ENCODE data around the gene PLXNB2.

Gene PLXNB2

DNA sequence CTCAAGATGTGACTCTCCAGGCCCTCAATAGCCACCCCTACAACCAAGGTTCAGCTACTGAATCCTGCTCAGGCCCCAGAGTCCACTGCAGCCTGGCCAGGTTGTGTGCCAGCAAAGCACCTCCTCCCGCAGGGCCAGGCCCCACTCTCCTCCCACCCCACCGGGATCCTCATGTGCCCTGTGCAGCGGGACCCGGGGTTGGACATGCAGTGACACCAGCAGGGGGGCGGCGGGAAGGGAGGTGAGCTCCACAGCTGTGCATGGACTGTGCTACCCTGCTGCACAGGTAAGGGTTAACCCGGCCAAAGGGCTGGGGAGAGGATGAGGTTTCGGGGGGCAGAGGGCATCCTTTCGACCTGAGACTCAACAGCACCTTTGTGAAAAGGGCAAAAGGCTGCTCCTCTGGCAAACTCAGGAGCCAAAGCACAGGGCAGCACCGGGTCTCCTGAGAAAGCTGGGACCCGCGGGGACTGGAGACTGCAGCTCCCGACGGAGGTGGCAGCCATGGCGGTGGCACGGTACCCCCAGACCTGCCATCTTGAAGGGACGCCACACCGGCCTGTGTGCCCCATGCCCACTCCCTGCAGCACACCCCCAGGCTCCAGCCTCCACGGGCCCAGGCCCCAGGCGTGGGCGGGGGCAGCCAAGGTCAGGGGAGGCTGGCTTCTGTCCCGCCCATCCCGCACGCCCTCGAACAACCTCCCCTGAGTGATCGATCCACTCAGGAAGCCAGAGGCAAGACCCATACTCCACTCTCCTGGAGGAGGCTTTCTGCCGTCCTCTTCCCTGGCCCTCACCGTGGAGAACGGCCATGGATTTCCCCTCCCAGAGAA is 10.6 kb downstream of the PLXNB2 start:
- no peak for DNase-seq

DNA sequence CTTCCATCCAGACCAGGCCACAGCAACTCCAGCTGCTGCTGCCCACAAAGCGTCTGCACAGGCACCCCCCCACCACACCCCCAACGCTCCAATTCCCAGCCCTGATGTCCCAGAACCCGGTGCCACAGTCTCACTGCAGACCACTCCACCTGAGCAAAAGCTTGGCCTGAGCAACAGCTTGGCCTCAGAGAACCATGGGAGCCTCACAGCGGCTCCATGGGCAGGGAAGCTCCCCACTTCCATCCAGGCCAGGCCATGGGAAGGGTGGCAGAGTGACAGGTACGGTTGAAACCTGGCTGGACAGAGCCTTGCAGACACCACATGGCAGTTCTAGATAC is 13.2 kb downstream of the PLXNB2 start:
- no peak for DNase-seq

DNA sequence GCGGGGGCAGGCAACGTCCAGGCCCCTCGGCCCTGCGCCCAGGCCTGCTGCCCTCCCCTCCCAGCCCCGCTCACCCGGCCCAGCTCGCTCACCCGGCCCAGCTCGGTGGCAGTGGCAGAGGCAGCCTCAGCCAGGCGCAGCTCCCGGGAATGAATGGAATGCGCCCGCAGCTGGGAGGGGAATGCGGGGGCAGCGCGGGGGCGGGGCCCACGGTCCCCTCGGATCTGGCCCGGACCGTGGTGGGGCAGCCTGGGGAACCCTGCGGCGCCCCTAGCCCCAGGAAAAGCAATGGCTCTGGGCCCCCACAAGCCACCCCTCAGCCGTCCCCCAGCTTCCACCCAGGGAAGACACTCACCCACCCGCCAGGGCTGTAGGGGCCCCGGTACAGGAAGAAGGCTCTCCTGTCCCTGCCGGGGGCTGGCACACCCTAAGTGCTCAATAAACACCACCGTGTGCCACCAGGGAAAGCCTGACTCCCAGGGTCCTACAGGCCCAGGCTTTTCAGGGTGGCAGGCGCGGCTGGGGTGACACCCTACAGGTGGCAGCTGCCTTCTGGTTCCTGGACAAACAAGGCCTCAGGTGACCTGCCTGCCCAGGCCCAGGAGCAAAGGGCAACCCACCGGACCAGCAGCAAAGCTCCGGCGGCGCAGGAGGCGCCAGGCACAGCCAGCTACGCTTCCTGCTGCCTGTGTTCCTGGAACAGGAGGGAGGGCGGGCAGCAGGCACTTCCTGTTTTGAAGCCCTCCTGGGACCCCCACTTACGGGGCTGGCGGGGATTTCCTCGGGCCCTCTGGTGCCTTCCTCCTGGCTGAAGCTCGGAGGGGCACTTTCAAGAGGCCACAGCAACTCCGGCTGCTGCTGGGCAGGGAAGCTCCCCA is 13.8 kb downstream of the PLXNB2 start:
- no peak for DNase-seq

DNA sequence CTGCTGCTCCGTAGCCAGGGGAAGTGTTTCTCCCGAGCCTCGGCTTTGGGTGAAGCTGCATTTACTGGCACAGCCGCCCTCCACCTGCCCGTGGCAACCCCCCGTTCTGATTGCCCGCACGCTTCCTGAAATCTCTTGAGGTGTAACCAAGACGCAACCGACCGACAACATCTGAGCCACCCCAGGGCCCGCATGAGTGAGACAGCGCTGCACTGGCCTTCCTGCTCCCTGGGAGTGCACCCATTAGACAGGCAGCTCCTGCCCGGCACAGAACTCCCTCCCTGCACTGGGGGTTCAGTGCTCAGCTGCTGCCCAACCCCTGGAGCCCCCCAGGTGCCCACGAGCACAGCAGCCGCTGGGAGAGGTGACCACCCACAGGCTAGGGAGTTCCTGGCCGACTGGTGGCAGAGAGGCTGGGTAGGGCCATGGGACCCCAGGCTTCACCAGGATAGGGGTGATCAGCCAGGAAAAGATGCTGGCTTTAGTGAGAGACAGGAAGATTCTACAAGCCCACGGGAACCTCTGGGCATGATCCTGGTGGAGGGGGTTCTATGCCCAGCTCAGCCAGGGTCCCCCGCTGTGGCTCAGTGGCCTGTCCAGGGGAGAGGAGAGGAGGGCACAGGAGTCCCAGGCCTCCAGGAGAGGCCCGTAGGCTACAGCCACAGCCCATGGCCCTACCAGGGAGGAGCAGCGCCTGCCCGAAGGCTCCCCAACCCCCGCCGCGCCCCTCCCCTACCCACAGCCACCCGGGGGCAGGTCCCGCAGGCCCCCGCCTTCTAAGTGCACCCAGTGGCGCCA is 14.6 kb downstream of the PLXNB2 start:
- no peak for DNase-seq

DNA sequence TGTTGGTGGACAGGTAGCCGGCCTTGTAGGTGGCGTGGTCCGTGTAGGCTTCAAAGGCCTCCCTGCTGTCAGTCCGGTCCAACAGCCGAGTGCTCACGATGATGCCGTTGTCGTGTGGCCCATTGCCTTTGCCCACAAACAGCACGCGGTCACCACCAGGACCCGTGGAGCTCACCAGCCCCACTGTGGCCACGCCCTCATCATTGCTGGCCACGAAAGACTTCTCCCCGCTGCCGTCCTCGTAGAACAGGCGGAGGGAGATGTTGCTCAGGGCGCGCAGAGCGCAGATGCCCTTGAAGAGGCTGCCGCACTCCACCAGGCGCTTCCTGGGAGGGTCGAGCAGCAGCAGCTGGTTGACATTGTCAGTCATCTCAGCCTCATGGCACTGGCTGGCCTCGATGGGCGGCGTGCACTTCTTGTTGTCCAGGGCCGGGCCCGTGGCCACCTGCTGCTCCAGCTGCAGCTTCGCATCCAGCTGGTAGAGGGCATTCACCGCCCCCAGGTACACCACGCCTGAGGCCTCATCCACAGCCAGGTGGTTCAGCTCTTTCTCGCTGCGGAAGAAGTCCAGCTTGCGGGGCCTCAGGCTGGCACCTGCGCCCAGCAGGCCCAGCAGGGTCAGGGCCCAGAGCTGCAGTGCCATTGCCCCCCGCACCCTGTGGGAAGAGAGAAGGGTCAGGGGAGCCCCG is 17.4 kb downstream of the PLXNB2 start:
- DNase-seq, result no peak

DNA sequence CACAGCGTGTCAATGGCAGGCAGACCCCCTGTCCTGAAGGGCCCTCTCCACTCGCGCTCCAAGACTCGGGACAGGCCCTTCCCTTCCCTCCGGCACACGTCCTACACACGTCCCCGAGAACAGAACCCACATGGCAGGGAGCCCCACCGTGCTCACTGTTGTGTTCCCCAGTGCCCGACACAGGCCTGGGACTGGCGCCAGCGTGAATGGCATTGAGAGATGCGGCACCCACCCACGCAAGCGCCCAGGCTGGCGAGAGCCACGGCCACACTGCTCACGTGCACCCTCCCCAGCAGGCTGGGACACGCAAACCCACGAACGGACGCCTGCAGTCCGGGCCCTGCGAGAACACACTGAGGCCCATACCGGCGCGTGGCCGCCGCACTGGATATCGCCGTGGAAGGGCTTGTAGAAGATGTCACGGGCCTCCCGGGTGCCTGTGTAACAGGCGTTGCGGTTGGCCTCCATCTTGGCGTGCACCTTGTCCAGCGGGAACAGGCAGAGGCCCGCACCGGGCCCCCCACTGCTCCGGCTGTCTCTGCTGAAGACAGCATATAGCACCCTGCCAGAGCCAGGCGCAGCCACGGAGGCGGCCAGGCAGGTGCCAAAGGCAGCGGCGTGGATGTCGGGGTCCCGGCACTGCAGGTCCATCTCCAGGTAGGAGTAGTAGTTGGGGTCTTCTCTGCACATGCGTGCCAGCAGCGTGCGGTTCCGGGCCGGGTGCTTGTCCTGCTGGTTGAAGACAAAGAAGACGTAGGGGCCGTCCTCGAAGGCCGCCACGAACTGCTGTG is 18.1 kb downstream of the PLXNB2 start:
- DNase-seq, result no peak

DNA sequence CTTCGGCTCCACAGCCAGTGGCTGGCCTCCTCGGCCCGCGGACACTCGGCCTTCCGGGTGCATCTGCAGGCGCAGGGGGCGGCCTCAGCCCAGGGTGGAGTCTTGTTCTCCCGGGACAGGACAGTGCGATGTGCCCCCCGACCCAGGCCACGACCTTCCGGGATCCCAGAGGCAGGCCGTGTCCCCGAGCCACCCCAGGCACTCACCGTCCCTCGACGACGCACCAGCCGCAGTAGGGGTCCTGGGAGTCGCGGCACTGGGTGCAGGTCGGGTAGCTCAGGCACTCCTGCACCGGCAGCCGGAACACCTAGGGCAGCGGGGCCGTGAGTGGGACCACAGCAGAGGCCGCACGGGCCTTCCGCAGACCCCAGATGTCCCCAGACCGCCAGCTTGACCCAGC is 19.7 kb downstream of the PLXNB2 start:
- no peak for DNase-seq

DNA sequence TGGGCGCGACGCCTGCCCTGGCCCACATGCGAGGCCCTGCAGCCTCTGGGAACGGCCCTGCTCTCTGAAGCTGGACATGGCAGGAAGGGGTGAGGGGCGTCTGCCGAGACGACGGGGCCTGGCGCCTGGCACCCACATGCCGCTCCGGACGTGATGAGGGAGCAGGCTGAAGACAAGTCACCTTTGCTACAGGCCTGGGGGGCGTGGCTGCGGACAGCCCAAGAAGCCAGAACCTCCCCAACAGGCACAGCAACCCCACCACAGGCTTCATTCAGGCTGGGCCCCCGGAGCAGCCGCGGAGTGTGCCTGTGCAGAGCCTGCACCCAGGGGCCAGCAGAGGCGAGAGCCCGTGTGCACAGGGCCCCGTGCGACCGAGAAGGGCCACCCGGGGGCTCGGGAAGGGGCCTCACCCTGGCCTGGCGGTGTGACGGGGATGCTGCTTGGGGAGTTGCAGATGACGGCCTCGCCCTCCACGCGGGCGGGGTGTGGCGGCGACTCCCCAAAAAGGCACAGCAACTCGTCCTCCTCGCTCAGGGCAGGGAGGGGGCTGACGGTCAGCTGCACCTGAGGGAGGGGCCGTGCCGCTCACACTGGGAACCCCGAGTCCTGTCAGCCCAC is 20.6 kb downstream of the PLXNB2 start:
- DNase-seq, result no peak

DNA sequence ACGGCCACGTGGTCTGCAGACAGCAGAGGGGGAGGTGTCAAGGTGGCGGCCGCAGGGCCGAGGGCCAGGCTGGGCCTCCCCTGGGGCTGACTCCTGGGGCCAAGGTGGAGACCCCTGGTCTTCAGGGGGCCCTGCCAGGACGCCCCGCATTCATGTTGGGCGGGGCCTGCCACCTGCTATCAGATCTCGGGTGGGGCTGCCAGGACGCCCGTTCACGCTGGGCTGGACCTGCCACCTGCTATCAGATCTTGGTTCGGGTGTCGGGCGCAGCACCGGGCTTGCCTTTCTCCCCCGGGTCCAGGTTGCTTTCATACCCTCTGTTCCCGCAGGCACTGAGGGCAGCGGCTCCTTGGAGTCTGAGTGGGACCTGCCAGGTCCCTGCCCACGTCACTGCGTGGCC is 21.2 kb downstream of the PLXNB2 start:
- DNase-seq, result no peak

DNA sequence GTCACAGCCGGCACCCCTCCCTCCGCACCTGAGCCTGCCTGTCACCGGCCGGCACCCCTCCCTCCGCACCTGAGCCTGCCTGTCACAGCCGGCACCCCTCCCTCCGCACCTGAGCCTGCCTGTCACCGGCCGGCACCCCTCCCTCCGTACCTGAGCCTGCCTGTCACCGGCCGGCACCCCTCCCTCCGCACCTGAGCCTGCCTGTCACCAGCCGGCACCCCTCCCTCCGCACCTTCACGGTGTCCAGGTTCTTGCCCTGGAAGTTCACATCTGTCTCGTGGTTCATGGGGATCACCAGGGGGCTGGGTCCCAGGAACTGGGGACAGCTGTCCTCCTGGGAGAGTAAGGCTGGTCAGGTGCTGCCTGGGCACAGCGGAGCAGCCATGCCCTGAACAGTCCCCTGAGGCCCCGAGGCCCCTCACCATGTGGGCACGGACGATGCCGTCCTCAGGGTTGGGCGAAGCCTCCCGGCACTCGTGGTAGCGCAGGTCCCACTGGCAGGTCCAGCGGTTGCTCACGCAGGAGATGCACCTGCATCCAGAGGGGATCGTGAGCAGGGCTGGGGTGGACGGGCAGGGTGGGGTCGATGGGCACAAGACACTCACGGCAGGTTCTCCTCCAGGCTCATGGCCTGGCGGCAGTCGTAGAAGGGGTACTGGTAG is 21.7 kb downstream of the PLXNB2 start:
- no peak for DNase-seq

DNA sequence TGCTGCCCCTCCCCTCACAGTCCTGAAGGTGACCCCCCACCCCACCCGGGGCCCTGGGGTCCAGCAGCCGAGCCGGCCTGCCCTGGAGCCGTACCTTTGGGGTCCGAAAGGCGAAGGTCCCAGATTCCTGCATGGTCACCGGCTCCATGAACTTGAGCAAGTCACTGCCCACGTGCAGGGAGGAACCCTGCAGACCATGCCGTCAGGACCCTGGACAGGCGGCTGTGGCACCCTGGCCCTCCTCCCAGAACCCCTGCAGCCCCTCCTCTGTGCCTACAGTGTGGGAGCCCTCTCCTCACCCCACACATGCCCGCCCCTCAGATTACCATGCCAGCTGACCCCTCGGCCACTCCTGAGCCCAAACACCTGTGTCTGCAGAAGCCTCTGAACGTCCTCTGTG is 23.0 kb downstream of the PLXNB2 start:
- DNase-seq, result no peak

DNA sequence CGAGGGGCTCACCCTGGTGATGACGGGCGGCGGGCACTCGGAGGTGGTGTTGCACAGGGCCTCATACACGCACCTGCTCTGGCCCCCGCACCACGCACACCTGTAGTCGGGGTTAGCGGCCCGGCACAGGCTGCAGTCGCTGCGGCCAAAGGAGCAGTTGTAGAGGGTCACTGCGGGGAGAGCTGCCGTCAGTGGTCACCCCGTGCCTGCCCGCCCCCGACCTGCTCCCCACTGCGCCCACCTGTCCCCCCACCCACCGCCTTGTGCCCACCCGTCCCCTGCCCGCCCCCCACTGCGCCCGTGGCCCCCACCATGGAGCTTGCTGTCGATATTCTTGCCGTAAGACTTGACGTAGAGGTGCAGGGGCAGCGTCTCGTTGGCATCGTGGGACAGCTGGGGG is 23.6 kb downstream of the PLXNB2 start:
- no peak for DNase-seq

DNA sequence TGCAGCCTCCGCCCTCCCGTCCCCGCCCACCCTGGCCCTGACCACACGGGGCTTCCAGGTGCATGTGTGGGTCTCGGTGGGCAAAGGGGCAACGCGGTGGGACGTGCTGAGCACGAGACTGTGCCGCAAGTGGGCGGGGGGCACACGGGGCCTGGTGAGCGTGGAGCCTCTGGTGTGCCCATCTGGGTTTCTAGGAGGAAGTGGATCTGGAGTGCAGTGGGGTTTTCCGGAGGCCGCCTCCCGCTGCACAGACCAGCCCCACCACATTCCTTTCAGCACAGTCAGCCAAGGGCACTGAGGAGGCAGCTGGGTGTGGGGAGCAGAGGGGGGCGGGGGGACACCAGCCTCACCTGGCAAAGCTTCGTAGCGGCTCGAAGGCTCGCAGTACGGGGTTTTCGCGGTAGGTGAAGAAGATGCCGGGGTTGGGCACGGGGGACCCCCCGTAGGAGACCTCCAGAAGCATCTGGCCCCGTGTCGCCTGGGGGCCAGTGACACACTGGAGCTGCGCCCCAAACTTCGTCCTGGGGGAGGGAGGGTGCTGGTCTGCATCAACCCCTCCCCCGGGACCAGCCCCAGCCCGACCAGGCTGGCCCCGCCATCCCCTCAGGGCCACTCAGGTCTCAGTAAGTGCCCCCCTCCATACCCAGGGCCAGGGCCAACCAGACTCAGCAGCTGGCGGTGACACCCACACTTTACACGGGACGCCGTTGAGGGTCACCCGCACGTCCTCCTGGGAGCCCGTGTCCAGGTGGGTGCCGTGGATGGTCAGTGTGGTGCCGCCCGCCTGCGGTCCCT is 24.9 kb downstream of the PLXNB2 start:
- no peak for DNase-seq

DNA sequence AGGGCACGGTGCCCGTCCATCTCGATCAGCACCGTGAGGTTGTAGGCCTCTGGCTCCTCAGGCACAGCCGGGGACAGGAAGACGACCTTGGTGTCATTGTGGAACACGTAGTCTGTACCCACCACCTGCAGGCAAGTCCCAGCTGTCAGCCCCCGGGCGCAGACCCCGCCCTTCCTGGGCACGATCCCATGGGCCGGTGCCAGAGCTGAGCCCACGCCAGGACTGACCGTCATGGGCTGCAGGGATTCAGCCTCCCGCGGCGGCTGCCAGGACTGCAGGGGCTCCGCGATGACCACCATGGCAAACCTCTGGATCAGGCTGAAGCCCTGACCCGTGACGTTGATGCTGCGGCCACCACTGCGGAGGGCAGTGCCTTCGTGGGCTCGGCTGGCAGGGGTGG is 25.5 kb downstream of the PLXNB2 start:
- no peak for DNase-seq

DNA sequence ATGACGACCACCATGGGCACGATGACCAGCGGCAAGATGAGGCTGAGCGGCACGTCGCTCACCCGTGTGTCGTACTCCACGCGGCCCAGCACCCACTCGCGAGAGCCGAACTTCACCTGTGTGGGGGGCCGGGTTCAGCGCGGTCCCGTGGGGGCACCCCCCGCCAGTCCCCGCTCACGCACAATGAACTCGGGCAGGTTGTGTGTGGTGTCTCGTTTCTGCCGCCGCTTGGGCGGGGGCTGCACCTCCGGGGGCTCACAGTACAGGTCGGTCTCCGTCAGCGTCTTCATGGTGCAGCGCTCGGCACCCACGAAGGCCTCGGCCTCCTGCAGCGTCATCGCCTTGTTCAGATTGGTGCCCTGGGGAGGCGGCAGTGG is 26.1 kb downstream of the PLXNB2 start:
- DNase-seq, result no peak

DNA sequence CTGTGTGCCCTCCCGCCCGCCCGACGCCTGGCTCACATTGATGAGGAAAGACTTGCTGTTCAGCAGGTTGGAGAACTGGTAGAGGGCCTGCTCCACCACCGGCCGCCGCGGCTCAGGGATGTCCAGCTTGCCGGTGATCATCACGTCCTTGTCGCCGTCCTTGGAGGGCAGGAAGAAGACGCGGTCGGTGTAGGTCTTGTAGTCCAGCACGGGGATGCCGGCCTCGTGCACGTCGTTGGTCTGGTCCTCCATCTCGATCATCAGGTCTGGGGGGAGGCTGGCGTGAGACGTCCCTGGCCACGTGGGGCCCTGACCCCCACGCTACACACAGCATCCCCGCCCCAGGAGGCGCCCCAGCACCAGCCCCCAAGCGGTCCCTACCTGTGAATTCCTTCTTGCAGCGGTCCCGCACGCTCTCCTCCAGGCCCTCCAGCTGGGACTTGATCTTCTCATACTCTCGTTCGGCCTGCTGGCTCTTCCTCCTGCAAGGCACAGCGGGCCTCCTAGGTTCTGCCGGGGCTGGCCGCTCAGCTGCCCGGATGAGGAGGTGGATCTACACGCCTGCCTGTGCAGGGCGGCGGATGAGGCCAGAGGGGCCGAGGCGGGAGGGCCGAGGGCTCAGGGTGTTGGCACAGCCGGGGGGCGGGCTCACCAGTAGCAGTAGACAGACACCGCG is 26.6 kb downstream of the PLXNB2 start:
- no peak for DNase-seq

DNA sequence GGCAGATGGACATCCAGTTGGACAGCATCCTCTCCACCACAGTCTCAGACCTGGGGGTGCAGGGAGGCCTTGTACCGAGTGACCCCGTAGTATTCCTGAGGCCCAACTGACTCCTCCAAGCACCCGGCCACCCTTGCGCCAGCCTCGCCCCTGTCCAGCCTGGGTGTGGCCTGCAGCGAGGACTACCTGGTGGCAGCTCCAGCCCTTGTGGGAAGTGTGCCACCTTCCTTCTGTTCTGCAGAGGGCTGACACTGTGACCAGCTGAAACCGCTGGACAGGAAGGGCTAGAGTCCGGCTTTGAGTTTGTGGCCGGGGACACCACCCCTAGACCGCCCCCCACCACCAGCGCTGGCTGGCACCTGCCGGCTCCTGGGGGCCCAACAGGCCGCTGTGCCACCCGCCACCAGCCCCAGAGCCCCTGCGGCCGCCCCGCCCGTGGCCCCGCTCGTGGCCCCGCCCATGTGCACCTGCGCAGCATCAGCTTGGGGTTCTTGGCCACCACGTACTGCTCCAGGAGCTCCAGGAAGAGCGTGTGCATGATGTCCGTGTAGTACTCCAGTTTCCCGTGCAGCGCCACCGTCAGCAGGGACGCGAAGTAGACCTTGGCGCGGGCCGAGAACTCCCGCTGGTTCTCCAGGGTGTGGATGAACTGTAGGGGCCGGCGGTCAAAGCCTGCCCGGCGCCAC is 27.3 kb downstream of the PLXNB2 start:
- DNase-seq, result no peak

DNA sequence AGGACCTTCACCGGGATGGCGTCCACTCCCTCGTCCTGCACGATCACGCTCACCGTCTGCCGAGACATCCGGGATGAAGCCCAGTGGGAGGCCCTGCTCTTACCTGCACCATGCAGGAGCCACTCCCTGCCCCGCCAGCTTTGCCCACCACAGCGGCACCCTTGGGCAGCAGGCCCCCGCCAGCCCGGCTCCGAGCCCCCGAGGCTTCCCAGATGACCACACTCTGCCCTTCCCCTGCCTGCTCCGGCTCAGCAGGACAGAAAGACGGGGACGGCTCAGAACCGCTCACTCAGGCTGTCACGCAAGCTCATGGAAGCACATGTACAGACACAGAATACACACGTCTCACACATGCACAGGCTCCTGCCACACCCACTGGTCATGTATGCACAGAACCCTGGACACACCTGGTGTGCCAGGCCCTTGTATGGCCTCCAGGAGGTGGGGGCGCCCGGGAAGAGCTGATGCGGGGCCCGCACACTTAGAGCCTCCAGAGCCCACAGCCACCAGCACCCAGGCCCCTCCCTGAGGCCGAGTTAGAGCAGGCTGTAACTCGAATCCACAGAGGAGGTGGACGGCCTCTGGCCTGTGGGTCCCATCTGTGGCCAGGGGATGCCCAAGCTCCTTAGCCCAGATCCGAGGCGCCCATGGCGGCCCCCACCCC is 28.4 kb downstream of the PLXNB2 start:
- no peak for DNase-seq

All from NCI-H748 treated with DMSO at 0.1 percent for 48 hours (cell line).